Measurements from ENCODE around the gene MNX1.

MNX1 gene

DNA sequence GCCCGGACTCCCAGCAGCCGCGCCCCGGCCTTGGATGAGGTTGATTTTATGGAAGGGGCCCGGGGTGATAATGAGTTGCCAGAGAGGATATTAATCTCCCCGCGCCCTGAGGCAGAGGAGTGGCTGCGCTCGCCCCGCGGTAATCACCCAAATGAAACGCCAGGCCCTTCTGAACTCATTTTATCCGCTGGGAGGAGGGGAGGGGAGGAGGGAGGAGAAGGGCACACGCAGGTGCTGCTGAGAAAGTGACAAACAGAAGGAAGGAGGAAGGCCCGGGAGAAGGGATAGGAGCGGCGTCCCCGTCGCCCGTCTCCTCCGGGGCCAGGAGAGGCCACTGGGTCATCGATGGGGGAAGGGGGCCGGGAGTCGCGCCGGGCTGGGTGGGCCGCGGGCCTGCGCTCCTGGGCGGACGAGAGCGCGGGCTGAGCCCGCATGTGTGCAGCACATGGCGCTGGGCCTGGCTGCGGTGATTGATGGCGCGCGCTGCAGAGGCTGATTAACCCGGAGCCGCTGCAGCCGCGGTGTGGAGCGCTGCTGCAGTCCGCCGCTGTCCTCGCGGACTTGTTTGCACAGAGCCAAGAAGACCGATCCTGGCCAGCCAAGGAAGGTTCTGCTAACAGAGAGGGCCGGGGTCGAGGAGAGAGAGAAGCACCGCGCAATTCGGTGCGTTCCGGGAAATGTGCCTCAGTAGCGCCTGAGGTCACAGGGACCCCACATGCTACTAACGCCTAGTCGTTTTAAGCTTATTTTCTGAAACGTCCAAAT, 6.5 kb downstream of the MNX1 start:
- Histone ChIP-seq H3K27me3 (ENCODE audit: insufficient read depth, low read length, poor library complexity) (no peaks in the 10 kb centered on the region), H3K4me3 (ENCODE audit: low read depth in 1 of 2, low read length in 2 of 2) (no peak overlapping the region)

DNA sequence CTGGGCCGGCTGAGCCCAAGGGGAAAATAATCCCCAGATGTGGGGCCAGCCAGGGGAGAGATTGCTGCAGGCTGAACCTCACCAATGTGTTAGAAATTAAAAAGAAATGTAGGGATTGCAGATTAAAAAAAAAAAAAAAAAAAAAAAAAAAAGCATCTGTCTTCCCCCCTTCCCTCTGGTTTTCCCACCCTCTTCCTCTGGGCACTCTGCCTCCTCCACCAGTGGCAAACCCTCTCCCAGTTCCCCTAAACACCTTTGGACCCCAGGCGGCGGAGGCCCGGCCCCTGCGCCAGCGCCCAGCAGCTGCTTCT, 7.1 kb downstream of the MNX1 start:
- H3K4me1 ChIP-seq (ENCODE audit: insufficient read depth, low read length), result no peaks in the 10 kb centered on the region
- H3K4me3 ChIP-seq (ENCODE audit: low read depth in 1 of 2, low read length in 2 of 2), result no peak overlapping the region
- no peaks in the 10 kb centered on the region for H3K27me3 ChIP-seq (ENCODE audit: insufficient read depth, low read length, poor library complexity)
- TF ChIP-seq, protein P1, sequence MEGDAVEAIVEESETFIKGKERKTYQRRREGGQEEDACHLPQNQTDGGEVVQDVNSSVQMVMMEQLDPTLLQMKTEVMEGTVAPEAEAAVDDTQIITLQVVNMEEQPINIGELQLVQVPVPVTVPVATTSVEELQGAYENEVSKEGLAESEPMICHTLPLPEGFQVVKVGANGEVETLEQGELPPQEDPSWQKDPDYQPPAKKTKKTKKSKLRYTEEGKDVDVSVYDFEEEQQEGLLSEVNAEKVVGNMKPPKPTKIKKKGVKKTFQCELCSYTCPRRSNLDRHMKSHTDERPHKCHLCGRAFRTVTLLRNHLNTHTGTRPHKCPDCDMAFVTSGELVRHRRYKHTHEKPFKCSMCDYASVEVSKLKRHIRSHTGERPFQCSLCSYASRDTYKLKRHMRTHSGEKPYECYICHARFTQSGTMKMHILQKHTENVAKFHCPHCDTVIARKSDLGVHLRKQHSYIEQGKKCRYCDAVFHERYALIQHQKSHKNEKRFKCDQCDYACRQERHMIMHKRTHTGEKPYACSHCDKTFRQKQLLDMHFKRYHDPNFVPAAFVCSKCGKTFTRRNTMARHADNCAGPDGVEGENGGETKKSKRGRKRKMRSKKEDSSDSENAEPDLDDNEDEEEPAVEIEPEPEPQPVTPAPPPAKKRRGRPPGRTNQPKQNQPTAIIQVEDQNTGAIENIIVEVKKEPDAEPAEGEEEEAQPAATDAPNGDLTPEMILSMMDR (IDR thresholded peaks at IDR 0.05; ENCODE audit: borderline replicate concordance, extremely low read depth, low read length, poor library complexity, severe bottlenecking), result no peak
- no peak for TF ChIP-seq EZH2 (IDR thresholded peaks at IDR 0.05; ENCODE audit: borderline replicate concordance, low read depth, low read length, severe bottlenecking)
- no peaks in the 10 kb centered on the region for H3K79me2 ChIP-seq (ENCODE audit: insufficient read depth, low read length)
- H2AFZ ChIP-seq (ENCODE audit: low read depth, low read length), result no peak overlapping the region
- no peak overlapping the region for H3K4me2 ChIP-seq (ENCODE audit: insufficient read depth, low read length)
- DNase-seq (no peak), ATAC-seq (ENCODE audit: insufficient read depth, low read depth) (no peak)
- H3K27ac ChIP-seq (ENCODE audit: low read length), result no peak overlapping the region
- H3K9me3 ChIP-seq (ENCODE audit: insufficient read depth, low read length, severe bottlenecking), result no peaks in the 10 kb centered on the region
- no peak overlapping the region for H3K9ac ChIP-seq (ENCODE audit: low read depth, low read length)
- no peaks in the 10 kb centered on the region for H3K36me3 ChIP-seq (ENCODE audit: insufficient read depth, low read length)
- no peaks in the 10 kb centered on the region for H4K20me1 ChIP-seq (ENCODE audit: insufficient read depth, low read length)

More for the DNA sequence above, 6.5 kb downstream of the MNX1 start:
- Histone ChIP-seq H4K20me1 (ENCODE audit: insufficient read depth, low read length) (no peaks in the 10 kb centered on the region), H3K79me2 (ENCODE audit: insufficient read depth, low read length) (no peaks in the 10 kb centered on the region), H2AFZ (ENCODE audit: low read depth, low read length) (no peak overlapping the region), H3K27ac (ENCODE audit: low read length) (no peak overlapping the region), H3K4me1 (ENCODE audit: insufficient read depth, low read length) (no peaks in the 10 kb centered on the region), H3K9me3 (ENCODE audit: insufficient read depth, low read length, severe bottlenecking) (no peaks in the 10 kb centered on the region), H3K9ac (ENCODE audit: low read depth, low read length) (no peak overlapping the region), H3K36me3 (ENCODE audit: insufficient read depth, low read length) (no peaks in the 10 kb centered on the region), H3K4me2 (ENCODE audit: insufficient read depth, low read length) (no peak overlapping the region)
- ATAC-seq (ENCODE audit: insufficient read depth, low read depth) (no peak), DNase-seq (no peak)
- no peak for TF ChIP-seq EZH2 (IDR thresholded peaks at IDR 0.05; ENCODE audit: borderline replicate concordance, low read depth, low read length, severe bottlenecking)
- TF ChIP-seq, protein P1 (IDR thresholded peaks at IDR 0.05; ENCODE audit: borderline replicate concordance, extremely low read depth, low read length, poor library complexity, severe bottlenecking), result no peak

DNA sequence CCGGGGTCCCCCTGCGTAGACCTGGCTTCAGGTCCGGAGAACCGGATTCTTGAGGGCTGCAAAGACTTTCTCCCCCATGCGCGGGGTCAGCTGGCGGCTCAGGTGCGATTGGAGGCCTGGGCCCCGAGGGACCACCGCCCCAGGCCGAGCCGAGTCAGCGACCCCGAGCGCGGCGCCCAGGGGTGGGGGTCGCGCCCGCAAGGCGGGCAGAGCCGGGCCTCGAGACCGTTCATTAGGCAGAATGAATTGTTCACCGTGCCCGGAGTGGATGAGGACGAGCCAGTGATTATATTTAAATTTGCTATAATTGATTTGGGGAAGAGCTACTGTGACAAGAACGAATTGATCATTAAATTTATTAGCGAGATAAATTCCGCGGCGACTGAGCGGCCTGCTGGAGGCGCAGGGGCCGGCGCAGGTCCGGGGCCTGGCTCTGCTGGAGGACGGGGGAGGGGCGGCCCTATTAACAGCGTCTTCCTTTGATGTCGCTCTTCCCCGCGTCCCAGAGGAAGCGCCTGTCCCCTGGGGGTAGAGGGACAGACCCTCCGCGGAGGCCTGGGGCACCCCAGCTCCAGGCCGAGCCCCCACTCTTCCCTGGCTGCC, 7.5 kb downstream of the MNX1 start:
- Histone ChIP-seq H3K4me2 (ENCODE audit: insufficient read depth, low read length) (no peak overlapping the region), H3K27me3 (ENCODE audit: insufficient read depth, low read length, poor library complexity) (no peaks in the 10 kb centered on the region), H3K79me2 (ENCODE audit: insufficient read depth, low read length) (no peaks in the 10 kb centered on the region), H2AFZ (ENCODE audit: low read depth, low read length) (no peak overlapping the region), H3K4me3 (ENCODE audit: low read depth in 1 of 2, low read length in 2 of 2) (no peak overlapping the region), H3K9me3 (ENCODE audit: insufficient read depth, low read length, severe bottlenecking) (no peaks in the 10 kb centered on the region), H3K9ac (ENCODE audit: low read depth, low read length) (no peak overlapping the region), H4K20me1 (ENCODE audit: insufficient read depth, low read length) (no peaks in the 10 kb centered on the region), H3K27ac (ENCODE audit: low read length) (no peak overlapping the region), H3K4me1 (ENCODE audit: insufficient read depth, low read length) (no peaks in the 10 kb centered on the region), H3K36me3 (ENCODE audit: insufficient read depth, low read length) (no peaks in the 10 kb centered on the region)
- ATAC-seq (ENCODE audit: insufficient read depth, low read depth) (no peak), DNase-seq (no peak)
- TF ChIP-seq, protein P1 (IDR thresholded peaks at IDR 0.05; ENCODE audit: borderline replicate concordance, extremely low read depth, low read length, poor library complexity, severe bottlenecking), result no peak
- no peak for TF ChIP-seq EZH2 (IDR thresholded peaks at IDR 0.05; ENCODE audit: borderline replicate concordance, low read depth, low read length, severe bottlenecking)

Measured in DND-41 (cell line).